GM19455 (cell line): ENCODE measurements around the gene MAD1L1.
"Not testable (repeated sequence)": the region's sequence is repeated elsewhere in the genome, so short reads cannot be mapped to it uniquely, and the experiment has no call there.

Source experiments
- ATAC-seq: cut with Tn5 transposase; IDR thresholded peaks from one replicate; pipeline ENCODE4 v1.9.1; 2021; ENCODE audit not compliant: unreplicated experiment

Gene MAD1L1

GRCh38 chr7:2074691-2075090 is 158.1 kb downstream of the MAD1L1 start:
- no peak for ATAC-seq

- ATAC-seq, result no peak
Observed at GRCh38 chr7:2072798-2073197, 159.9 kb downstream of the MAD1L1 start.

DNA sequence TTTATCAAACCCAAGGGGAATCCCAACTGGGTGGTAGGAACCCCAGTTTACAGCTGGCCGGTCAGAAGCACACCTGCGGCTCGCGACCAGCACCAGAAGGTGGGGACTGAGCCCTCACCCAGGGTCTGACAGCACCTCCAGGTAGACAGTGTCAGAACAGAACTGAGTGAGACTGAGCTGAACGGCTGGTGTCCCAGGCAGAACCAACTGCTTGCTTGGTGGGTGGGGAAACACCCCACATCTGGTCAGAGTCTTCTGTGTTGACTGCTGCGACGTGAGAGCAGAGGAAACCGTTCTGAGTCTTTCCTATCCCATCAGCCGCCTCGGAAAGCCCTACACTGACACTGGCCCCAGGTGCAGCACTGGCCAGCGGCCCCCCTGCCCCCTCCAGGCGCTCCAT is 160.7 kb downstream of the MAD1L1 start:
- ATAC-seq, result peak; percentile 72

GRCh38 chr7:2071133-2071832 is 161.5 kb downstream of the MAD1L1 start:
- no peak for ATAC-seq

DNA sequence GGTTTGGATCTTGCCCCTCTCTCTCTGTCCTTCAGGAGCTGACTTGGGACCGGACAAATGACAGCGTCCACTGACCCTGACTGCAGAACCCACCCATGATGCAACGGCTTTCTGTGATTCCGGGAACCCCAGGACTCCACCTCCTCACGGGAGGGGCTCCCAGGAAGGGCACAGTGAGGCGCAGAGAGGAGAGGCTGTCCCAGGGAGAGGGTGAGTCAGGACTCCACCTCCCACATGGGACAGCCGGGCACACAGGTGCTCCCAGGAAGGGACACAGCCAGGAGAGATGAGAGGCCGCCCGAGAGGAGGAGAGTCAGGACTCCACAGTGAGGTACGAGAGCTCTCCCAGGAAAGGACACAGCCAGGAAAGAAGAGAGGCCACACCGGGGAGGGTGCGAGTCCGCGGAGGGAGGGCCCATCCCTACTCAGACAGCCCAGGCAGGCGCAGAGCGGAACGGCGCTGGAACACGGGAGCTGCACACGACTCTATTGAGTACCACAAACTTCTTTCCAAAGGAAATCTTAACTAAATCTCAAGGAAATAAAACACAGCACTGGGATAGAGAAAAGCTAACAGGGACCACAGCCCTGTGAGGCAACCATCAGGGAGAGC is 162.5 kb downstream of the MAD1L1 start:
- no peak for ATAC-seq

GRCh38 chr7:2069472-2069860 is 163.3 kb downstream of the MAD1L1 start:
- no peak for ATAC-seq

DNA sequence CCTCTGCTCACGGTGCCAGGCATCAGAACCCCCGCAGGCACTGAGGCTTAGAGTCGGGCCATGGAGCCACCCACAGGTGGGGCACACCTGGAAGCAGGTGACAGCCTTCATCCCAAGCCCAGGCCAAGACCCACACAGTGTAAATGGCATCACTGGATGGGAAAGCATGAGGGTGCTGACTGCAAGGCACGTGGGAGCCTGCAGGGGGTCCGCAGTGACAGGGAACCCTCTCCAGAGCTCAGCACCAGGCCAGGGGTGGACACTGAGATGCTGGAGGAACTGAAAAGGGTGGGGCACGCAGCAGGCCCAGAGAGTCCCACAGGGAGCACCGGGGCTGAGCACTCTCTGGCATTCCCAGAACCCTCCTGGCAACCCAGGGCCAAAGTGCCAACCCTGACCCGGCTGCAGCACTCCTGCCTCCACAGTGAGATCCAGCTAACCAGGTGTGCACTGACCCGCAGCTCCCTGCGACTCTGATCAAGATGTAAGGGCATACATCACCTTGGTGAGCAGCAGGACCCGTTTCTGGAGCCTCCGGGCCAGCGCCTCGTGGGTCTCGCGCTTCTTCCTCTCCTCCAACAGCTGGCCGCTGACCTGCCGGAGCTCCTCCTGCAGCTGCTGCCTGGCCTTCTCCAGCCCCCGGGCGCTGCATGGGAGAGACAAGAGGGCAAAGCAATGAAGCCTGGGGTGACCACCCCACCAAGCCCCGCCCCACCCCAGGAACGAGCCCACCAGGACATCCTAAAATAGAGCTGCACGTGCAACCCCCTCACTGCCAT is 163.9 kb downstream of the MAD1L1 start:
- no peak for ATAC-seq

DNA sequence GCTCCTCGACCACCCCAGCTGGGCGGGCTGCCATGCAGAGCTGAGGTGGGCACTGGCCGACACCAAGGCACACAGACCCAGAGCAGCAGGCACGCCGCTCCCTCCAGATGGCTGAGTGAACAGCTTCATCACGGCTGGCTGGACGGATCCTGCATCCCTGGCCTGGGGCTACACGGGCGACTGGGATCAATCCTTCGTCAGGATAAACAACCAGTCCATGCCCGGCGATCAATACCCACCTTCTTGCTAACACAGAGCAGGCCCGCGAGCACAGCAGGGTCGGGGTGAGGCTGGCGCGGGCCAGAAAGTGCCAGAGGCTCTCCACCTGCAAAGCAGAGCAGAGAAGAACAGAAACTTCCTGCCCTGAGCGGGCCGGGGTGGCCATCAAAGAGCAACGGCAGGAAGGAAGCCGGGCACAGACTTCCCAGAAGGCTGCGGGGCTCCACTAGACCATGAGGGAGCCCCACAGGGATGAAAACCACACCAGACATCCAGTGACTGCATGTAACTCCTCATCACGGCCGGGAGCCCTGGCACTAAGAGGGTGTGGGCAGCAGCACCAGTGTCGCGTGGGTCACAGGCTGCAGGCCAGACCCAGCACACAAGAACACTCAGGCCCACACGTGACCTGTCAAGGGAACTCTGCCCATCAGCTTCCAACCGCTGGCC is 166.4 kb downstream of the MAD1L1 start:
- no peak for ATAC-seq

DNA sequence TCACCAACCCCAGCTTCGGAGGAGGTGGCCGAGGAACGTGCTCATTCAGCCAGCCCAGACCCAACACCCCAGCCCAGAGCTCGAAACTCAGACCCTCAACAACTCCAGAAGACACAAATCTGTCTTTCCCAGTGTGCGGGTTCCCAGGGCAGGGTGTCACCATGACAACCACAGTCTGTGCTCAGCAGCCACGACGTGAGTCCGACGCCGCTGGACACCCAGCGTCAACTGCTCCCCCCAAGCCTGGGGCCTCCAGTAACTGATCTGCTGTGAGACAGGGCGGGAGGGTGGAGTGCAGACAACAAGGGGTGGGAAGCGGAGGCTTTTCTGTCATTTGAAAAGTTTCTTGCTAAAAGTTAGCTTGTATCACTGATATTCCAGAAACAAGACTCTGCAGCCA is 167.2 kb downstream of the MAD1L1 start:
- no peak for ATAC-seq

DNA sequence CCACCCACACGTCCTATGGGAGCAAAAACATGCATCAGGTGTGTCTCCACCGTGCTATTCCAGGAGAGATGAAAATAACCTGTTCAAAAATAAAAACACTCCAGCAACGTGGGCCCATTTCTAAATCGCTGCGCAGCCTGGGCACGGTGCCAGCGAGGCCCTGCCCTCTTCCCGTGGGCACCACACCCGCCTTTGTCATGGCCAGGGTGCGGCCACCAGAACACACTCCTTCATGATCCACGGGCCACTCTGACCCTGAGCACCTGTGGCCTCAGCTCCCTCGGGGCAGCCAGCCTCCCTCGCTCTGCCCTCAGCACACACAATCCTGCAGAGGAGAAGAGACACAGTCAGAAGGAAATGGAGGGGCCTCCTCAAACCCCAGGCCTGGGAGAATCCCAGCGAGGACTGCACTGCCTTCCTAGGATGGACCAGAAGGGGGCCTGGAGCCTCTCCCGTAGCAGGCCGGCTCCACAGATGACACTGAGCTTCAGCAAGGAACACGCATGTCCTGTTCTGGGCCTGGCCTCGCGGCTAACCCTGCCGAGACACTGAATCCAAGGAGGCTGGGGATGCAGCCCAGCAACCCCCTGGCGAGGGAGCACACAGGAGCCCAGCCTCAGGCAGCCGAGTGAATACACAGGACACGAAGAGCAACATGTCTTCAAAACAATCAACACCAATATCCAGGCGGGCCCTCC is 169.0 kb downstream of the MAD1L1 start:
- no peak for ATAC-seq

GRCh38 chr7:2062648-2063047 is 170.1 kb downstream of the MAD1L1 start:
- no peak for ATAC-seq

- no peak for ATAC-seq
Observed at GRCh38 chr7:2060701-2061100, 172.0 kb downstream of the MAD1L1 start.

DNA sequence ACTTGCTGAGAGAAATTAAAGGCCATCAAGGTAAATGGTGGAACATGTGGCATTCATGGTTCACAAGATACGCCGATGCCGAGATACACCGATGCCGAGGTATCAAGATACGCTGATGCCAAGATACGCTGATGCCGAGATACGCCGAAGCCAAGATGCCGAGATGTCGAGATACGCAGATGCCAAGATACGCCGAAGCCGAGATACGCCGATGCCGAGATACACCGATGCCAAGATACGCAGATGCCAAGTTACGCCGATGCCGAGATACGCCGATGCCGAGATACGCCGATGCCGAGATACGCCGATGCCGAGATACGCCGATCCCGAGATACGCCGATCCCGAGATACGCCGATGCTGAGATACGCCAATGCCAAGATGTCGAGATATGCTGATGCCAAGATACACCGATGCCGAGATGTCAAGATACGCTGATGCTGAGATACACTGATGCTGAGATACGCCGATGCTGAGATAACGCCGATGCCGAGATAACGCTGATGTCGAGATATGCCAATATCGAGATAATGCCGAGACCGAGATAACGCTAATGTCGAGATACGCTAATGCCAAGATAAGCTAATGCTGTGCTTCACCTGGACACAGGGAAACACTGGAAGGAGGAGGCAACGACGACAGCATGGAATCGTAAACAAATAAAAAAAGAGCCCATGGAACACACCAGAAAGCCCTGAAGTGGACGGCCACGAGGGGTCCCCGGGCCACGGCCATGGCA is 172.6 kb downstream of the MAD1L1 start:
- no peak for ATAC-seq

DNA sequence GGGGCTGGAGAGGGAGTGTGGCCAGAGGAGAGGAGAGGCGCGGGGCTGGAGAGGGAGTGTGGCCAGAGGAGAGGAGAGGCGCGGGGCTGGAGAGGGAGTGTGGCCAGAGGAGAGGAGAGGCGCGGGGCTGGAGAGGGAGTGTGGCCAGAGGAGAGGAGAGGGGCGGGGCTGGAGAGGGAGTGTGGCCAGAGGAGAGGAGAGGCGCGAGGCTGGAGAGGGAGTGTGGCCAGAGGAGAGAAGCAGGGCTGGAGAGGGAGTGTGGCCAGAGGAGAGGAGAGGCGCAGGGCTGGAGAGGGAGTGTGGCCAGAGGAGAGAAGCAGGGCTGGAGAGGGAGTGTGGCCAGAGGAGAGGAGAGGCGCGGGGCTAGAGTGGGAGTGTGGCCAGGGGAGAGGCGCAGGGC is 174.5 kb downstream of the MAD1L1 start:
- ATAC-seq, result not testable (repeated sequence)

DNA sequence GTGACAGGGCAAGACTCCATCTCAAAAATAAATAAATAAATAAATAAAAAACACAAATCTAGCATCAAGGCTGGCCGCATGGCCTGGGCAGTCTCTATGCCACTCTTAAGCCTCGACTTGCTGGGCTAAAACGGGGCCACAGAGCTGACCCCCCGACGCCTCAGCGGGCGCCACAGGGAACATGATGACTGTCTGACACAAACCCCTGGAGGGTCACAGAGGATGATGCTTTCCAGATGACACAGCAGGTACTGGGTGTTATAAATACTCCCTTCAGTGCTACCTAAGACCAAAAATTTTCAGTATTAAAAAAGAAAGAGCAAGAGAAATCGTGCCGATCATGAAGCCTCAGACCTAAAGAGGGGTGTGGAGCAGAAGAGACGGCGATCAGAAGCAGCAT is 176.8 kb downstream of the MAD1L1 start:
- ATAC-seq, result no peak

DNA sequence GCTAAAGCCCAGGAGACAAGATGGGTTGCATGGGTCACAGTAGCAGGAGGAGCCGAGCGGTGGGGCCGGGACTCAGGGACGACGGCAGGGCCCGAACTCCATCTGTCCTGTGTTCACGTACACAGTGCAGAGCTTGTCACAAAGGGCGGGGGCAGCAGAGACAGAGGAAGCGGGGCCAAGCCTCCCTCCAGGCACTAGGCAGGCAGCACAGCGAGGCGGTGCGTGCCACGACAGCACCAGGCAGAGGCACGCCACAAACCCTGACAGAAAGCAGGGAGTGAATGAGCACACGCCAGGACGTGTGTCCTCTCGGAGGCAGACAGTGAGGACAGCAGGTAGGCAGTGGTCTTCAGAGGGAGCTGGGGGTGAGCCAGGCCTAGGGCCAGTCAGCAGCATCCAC is 177.8 kb downstream of the MAD1L1 start:
- no peak for ATAC-seq

DNA sequence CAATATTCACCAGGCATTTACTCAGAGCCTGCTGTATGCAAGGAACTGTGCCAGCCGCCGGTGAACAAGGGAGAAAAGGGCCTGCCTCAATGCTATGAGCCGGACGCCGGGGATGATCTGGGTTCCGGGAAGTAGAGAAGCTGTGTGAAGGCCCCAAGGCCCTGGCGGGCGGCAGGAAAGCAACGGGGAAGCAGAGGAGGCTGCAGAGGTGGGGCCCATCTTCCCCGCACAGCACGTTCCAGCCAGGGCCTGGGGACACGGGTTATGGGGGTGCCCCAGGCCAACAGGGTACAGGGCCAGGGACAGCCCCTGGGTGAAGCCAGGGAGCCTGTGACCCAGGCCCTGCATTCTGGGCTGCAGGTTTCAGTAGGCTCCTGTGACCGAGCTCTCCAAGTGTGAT is 179.3 kb downstream of the MAD1L1 start:
- no peak for ATAC-seq

DNA sequence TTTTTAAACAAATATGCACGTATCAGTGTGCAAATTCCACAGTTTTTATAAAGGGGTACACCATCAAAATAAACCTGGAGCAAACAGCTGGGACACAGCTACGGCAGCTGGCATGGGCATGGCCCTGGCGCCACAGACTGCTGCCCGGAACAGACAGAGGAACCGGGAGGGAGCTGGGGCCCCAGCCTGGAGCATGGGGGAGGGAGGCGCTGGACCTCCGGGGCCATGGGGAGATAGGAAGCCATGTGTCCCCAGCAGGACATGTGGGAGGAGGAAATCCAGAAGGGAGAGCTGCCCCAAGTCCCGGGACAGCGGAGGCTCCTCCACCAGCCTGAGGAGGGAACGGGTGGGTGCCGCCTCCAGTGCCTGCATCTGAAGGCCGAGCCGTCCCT is 180.1 kb downstream of the MAD1L1 start:
- no peak for ATAC-seq

DNA sequence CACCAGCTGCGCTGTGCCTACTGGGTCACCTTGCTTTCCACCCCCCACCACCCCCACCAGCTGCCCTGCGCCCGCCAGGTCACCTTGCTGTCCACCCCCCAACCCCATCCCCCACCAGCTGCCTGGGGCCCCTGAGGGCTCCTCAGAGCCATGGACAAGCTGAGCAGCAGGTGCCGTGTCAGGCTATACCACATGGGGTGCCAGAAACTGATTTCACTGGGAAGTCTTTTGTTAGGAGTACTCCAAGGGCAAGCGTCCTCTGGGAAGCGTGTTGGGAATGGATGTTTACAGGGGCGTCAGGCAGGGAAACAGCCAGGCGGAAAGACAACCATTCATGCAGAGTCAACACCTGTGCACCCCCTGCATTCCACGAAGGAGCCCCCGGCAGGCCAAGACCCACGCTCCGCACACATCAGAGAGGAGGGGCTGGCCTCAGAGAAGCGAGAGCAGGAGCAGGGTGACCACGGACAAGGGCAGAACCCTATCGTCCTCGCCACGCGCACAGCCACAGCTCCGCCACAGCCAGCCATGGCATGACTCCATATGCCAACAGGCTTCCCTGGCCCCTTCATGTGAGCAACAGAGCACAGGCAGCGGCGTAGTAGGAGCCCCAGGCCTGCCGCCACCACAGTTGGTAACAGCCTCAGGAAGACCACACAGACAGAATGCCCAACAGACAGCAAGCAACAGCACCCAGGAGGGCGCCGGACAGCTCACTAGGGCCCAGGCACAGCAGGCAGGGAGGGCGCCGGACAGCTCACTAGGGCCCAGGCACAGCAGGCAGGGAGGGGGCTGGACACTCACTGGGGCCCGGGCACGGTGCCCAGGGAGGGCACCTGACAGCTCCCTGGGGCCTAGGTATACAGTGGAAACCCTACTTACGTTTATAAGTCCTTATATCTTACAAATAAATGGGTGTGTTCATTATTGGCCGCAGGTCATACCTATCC is 180.8 kb downstream of the MAD1L1 start:
- ATAC-seq, result no peak
